Neuronal stem cell (in vitro differentiated cells): ENCODE results near the gene LCN10.

Source experiments
- DNase-seq: peaks from one replicate; pipeline ENCODE4 v3.0.0-alpha.2; 2013; ENCODE audit warnings: low spot score
- H2AFZ ChIP-seq: one replicate; pipeline ENCODE4 v1.6.1; 2013; ENCODE audit warnings: mild to moderate bottlenecking, low read length, inconsistent platforms
- H2AK5ac ChIP-seq: 2 replicates; pipeline ENCODE4 v1.6.1; 2013; ENCODE audit warnings: low read depth, mild to moderate bottlenecking, inconsistent platforms, low read length, moderate library complexity, mixed read lengths
- H2BK120ac ChIP-seq: 2 replicates; pipeline ENCODE4 v1.6.1; 2013; ENCODE audit warnings: low read depth, mild to moderate bottlenecking, inconsistent platforms, low read length, moderate library complexity, mixed read lengths
- H2BK12ac ChIP-seq: one replicate; pipeline ENCODE4 v1.6.1; 2013; ENCODE audit warnings: low read length, inconsistent platforms
- H2BK15ac ChIP-seq: 2 replicates; pipeline ENCODE4 v1.6.1; 2013; ENCODE audit warnings: mild to moderate bottlenecking, low read length, inconsistent platforms, mixed read lengths
- H2BK5ac ChIP-seq: one replicate; pipeline ENCODE4 v1.6.1; 2013; ENCODE audit warnings: inconsistent platforms, mild to moderate bottlenecking, low read length, moderate library complexity
- H3K14ac ChIP-seq: one replicate; pipeline ENCODE4 v1.6.1; 2013; ENCODE audit warnings: low read length, inconsistent platforms
- H3K18ac ChIP-seq: 2 replicates; pipeline ENCODE4 v1.6.1; 2013; ENCODE audit warnings: low read length, inconsistent platforms
- H3K23ac ChIP-seq: 2 replicates; pipeline ENCODE4 v1.6.1; 2013; ENCODE audit warnings: low read depth, mild to moderate bottlenecking, mixed read lengths, low read length, inconsistent platforms; ENCODE audit not compliant: poor library complexity
- H3K27ac ChIP-seq: replicated peaks from 3 replicates; pipeline ENCODE4 v1.5.1; 2013; ENCODE audit warnings: low read length, inconsistent platforms
- H3K27me3 ChIP-seq, 3 experiments: 2 replicates each; pipeline ENCODE4 v1.6.1; 2013; ENCODE audit warnings: low read length in 3 of 3, mild to moderate bottlenecking in 2 of 3, inconsistent platforms in 1 of 3, low read depth in 1 of 3, mixed read lengths in 1 of 3, moderate library complexity in 1 of 3; ENCODE audit not compliant: control insufficient read depth in 3 of 3, insufficient read depth in 3 of 3
- H3K36me3 ChIP-seq, 2 donors: replicated peaks in 1 of 2; 2 replicates each; pipeline ENCODE4 v1.6.1; 2013; ENCODE audit warnings: low read length in 2 of 2; ENCODE audit not compliant: control insufficient read depth in 2 of 2, insufficient read depth in 2 of 2
- H3K4ac ChIP-seq: 2 replicates; pipeline ENCODE4 v1.6.1; 2013; ENCODE audit warnings: inconsistent platforms, mild to moderate bottlenecking, low read length, moderate library complexity
- H3K4me1 ChIP-seq, 2 donors: 1 replicate in 1 of 2; 2 replicates in 1 of 2; pipeline ENCODE4 v1.6.1; 2013; ENCODE audit warnings: low read length in 2 of 2, low read depth in 1 of 2; ENCODE audit not compliant: control insufficient read depth in 2 of 2, insufficient read depth in 1 of 2
- H3K4me2 ChIP-seq: one replicate; pipeline ENCODE4 v1.6.1; 2013; ENCODE audit warnings: mild to moderate bottlenecking, low read length, inconsistent platforms; ENCODE audit not compliant: insufficient read depth, poor library complexity, severe bottlenecking
- H3K4me3 ChIP-seq, 2 donors: 2 replicates each; pipeline ENCODE4 v1.5.1; 2013; ENCODE audit warnings: low read length in 2 of 2, mild to moderate bottlenecking in 2 of 2, inconsistent platforms in 1 of 2, moderate library complexity in 1 of 2
- H3K79me1 ChIP-seq: one replicate; pipeline ENCODE4 v1.6.1; 2013; ENCODE audit warnings: low read depth, mild to moderate bottlenecking, inconsistent platforms, low read length, moderate library complexity
- H3K9ac ChIP-seq: one replicate; pipeline ENCODE4 v1.6.1; 2013; ENCODE audit warnings: mild to moderate bottlenecking, low read depth, low read length, inconsistent platforms; ENCODE audit not compliant: poor library complexity
- H3K9me3 ChIP-seq, 2 donors: replicated peaks in 1 of 2; 2 replicates each; pipeline versions ENCODE3 to v1.6.1; 2013; ENCODE audit warnings: low read length in 2 of 2, mild to moderate bottlenecking in 2 of 2, inconsistent platforms in 1 of 2, low read depth in 1 of 2, mixed read lengths in 1 of 2, moderate library complexity in 1 of 2; ENCODE audit not compliant: control insufficient read depth in 2 of 2, insufficient read depth in 1 of 2
- H4K8ac ChIP-seq: one replicate; pipeline ENCODE4 v1.6.1; 2013; ENCODE audit warnings: low read depth, mild to moderate bottlenecking, inconsistent platforms, low read length, moderate library complexity
- H4K91ac ChIP-seq: one replicate; pipeline ENCODE4 v1.6.1; 2013; ENCODE audit warnings: low read length, low read depth, mild to moderate bottlenecking, inconsistent platforms; ENCODE audit not compliant: poor library complexity
- WGBS, 2 donors: extraction: QIAGEN DNeasy Blood & Tissue Kit; methylation state at CpG; one replicate each; pipeline ENCODE4 v1.1.7; 2013; ENCODE audit warnings: missing lambda C conversion rate in 2 of 2, mixed read lengths in 1 of 2; ENCODE audit not compliant: insufficient read length in 2 of 2, insufficient replicate concordance in 1 of 2; ENCODE audit errors: extremely low coverage in 2 of 2; 5-methylcytosine and 5-hydroxymethylcytosine counted together

The LCN10 gene

GRCh38 chr9:136759001-136759400, 16.3 kb upstream of the LCN10 start:
- Histone ChIP-seq H3K27me3 (peaks cover 0 to 2% (median 0%) of the 10 kb centered on the region in 3 experiments), H3K4me3 (no peak overlapping the region), H3K14ac (no peak overlapping the region), H2BK120ac (no peak overlapping the region), H3K79me1 (no peaks in the 10 kb centered on the region), H3K4me1 (peaks cover 11% of the 10 kb centered on the region in 2 donors), H3K18ac (peak overlapping the region; percentile 13), H2AFZ (no peak overlapping the region), H3K4me2 (no peak overlapping the region), H4K8ac (no peak overlapping the region), H2BK5ac (no peak overlapping the region), H3K27ac (no peak overlapping the region), H3K9ac (no peak overlapping the region), H2AK5ac (peak overlapping the region; percentile 92), H3K23ac (no peak overlapping the region), H2BK15ac (peak overlapping the region; percentile 76), H2BK12ac (peak overlapping the region; percentile 24), H4K91ac (no peak overlapping the region), H3K9me3 (peaks cover 0 to 2% of the 10 kb centered on the region in 2 donors), H3K36me3 (no peaks in the 10 kb centered on the region), H3K4ac (no peak overlapping the region)
- WGBS, 2 donors = no CpG with 5 or more reads among the region's 9 CpGs
- no peak for DNase-seq

- Histone ChIP-seq H3K9ac (no peak overlapping the region), H3K79me1 (no peaks in the 10 kb centered on the region), H3K27ac (no peak overlapping the region), H3K36me3 (no peaks in the 10 kb centered on the region), H3K4ac (no peak overlapping the region), H2AFZ (no peak overlapping the region), H3K14ac (no peak overlapping the region), H3K23ac (peak overlapping the region; percentile 85), H2BK12ac (peak overlapping the region; percentile 90), H4K8ac (no peak overlapping the region), H3K4me1 (peaks cover 5 to 9% of the 10 kb centered on the region in 2 donors), H3K4me3 (no peak overlapping the region), H2BK15ac (peak overlapping the region; percentile 77), H2AK5ac (peak overlapping the region; percentile 96), H3K4me2 (no peak overlapping the region), H2BK5ac (no peak overlapping the region), H4K91ac (no peak overlapping the region), H3K18ac (no peak overlapping the region), H3K9me3 (peaks cover 0 to 2% of the 10 kb centered on the region in 2 donors), H2BK120ac (no peak overlapping the region), H3K27me3 (peaks cover 0 to 2% (median 0%) of the 10 kb centered on the region in 3 experiments)
- WGBS, 2 donors = no CpG with 5 or more reads among the region's 20 CpGs
- no peak for DNase-seq
Observed at GRCh38 chr9:136757751-136758140, 15.0 kb upstream of the LCN10 start.

- Histone ChIP-seq H4K91ac (no peak overlapping the region), H2BK12ac (no peak overlapping the region), H3K4me1 (peaks cover 4 to 8% of the 10 kb centered on the region in 2 donors), H3K4ac (no peak overlapping the region), H3K18ac (no peak overlapping the region), H3K14ac (no peak overlapping the region), H3K79me1 (no peaks in the 10 kb centered on the region), H3K23ac (peak overlapping the region; percentile 61), H2BK5ac (no peak overlapping the region), H3K36me3 (no peaks in the 10 kb centered on the region), H3K4me2 (no peak overlapping the region), H3K4me3 (no peak overlapping the region), H3K9ac (no peak overlapping the region), H2AK5ac (peak overlapping the region; percentile 96), H3K9me3 (peaks cover 0 to 2% of the 10 kb centered on the region in 2 donors), H3K27ac (no peak overlapping the region), H3K27me3 (peaks cover 0 to 2% (median 0%) of the 10 kb centered on the region in 3 experiments), H2BK15ac (peak overlapping the region; percentile 77), H2BK120ac (no peak overlapping the region), H4K8ac (no peak overlapping the region), H2AFZ (no peak overlapping the region)
- DNase-seq = no peak
- WGBS, 2 donors = no CpG with 5 or more reads among the region's 20 CpGs
Observed at GRCh38 chr9:136757328-136757727, 14.6 kb upstream of the LCN10 start.

- Histone ChIP-seq H3K18ac (peak overlapping the region; percentile 35), H3K27ac (no peak overlapping the region), H3K9me3 (peaks cover 0 to 2% of the 10 kb centered on the region in 2 donors)
Observed at GRCh38 chr9:136756836-136757235, 14.1 kb upstream of the LCN10 start.

More at GRCh38 chr9:136756836-136757235, 14.1 kb upstream of the LCN10 start:
- H3K4me3 ChIP-seq = no peak overlapping the region
- H2BK120ac ChIP-seq = no peak overlapping the region
- peaks cover 1 to 8% of the 10 kb centered on the region in 2 donors for H3K4me1 ChIP-seq
- H3K23ac ChIP-seq = peak overlapping the region; percentile 61
- H3K14ac ChIP-seq = no peak overlapping the region
- H3K9ac ChIP-seq = peak overlapping the region; percentile 56
- H2AFZ ChIP-seq = no peak overlapping the region
- DNase-seq = no peak
- no peaks in the 10 kb centered on the region for H3K79me1 ChIP-seq
- peak overlapping the region; percentile 96 for H2AK5ac ChIP-seq
- no peaks in the 10 kb centered on the region for H3K36me3 ChIP-seq
- H2BK15ac ChIP-seq = peak overlapping the region; percentile 77
- no peak overlapping the region for H2BK5ac ChIP-seq
- no peak overlapping the region for H4K91ac ChIP-seq
- no peak overlapping the region for H3K4me2 ChIP-seq
- H3K27me3 ChIP-seq = peaks cover 0 to 2% (median 0%) of the 10 kb centered on the region in 3 experiments
- WGBS, 2 donors = no CpG with 5 or more reads among the region's 18 CpGs
- peak overlapping the region; percentile 32 for H4K8ac ChIP-seq
- no peak overlapping the region for H2BK12ac ChIP-seq
- no peak overlapping the region for H3K4ac ChIP-seq
